GM18867 (cell line): ENCODE results near the gene SEMA5A.

Source experiments
- ATAC-seq: cut with Tn5 transposase; IDR thresholded peaks from one replicate; pipeline ENCODE4 v1.9.1; 2021; ENCODE audit warnings: mild to moderate bottlenecking, moderate library complexity; ENCODE audit not compliant: unreplicated experiment

SEMA5A gene

GRCh38 chr5:9151684-9152427, 394.0 kb downstream of the SEMA5A start:
- ATAC-seq, result no peak

GRCh38 chr5:9149988-9150387, 395.9 kb downstream of the SEMA5A start:
- ATAC-seq, result no peak

- no peak for ATAC-seq
These were observed 397.6 kb downstream of the SEMA5A start for GRCh38 chr5:9148242-9148641.

GRCh38 chr5:9140711-9141110, 405.2 kb downstream of the SEMA5A start:
- ATAC-seq, result no peak

- no peak for ATAC-seq
These were observed 405.7 kb downstream of the SEMA5A start for GRCh38 chr5:9140202-9140601.

GRCh38 chr5:9139344-9139743, 406.5 kb downstream of the SEMA5A start:
- no peak for ATAC-seq

GRCh38 chr5:9128136-9128535, 417.7 kb downstream of the SEMA5A start:
- no peak for ATAC-seq

GRCh38 chr5:9126490-9126889, 419.4 kb downstream of the SEMA5A start:
- ATAC-seq, result no peak

- peak; percentile 68 for ATAC-seq
These were observed 420.0 kb downstream of the SEMA5A start for GRCh38 chr5:9125852-9126251.

- ATAC-seq, result no peak
These were observed 421.0 kb downstream of the SEMA5A start for GRCh38 chr5:9124838-9125237.

- ATAC-seq, result no peak
These were observed 421.8 kb downstream of the SEMA5A start for GRCh38 chr5:9124071-9124470.

GRCh38 chr5:9122528-9122927, 423.3 kb downstream of the SEMA5A start:
- no peak for ATAC-seq

GRCh38 chr5:9121597-9121996, 424.3 kb downstream of the SEMA5A start:
- ATAC-seq, result no peak

- no peak for ATAC-seq
These were observed 427.0 kb downstream of the SEMA5A start for GRCh38 chr5:9118852-9119251.

GRCh38 chr5:9115093-9115492, 430.8 kb downstream of the SEMA5A start:
- ATAC-seq, result no peak

GRCh38 chr5:9112520-9113291, 433.2 kb downstream of the SEMA5A start:
- no peak for ATAC-seq

- no peak for ATAC-seq
These were observed 437.7 kb downstream of the SEMA5A start for GRCh38 chr5:9108162-9108561.

- no peak for ATAC-seq
These were observed 440.0 kb downstream of the SEMA5A start for GRCh38 chr5:9105851-9106250.

- no peak for ATAC-seq
These were observed 441.1 kb downstream of the SEMA5A start for GRCh38 chr5:9104571-9105339.

GRCh38 chr5:9103290-9103689, 442.6 kb downstream of the SEMA5A start:
- no peak for ATAC-seq

GRCh38 chr5:9099689-9100088, 446.2 kb downstream of the SEMA5A start:
- ATAC-seq, result no peak

- no peak for ATAC-seq
These were observed 446.9 kb downstream of the SEMA5A start for GRCh38 chr5:9098990-9099389.
